Stimulated activated CD4-positive, alpha-beta T cell treated with anti-CD3 and anti-CD28 coated beads, Interleukin-4, amount 100 ng/mL, for 24 hours (primary cell): ENCODE data around the gene OTOF.

Experiments
- DNase-seq: peaks from one replicate; pipeline ENCODE4 v3.0.0-alpha.2; 2020

Gene OTOF

GRCh38 chr2:26463244-26464192 is 14.4 kb downstream of the OTOF start:
- no peak for DNase-seq

GRCh38 chr2:26462511-26463243 is 15.2 kb downstream of the OTOF start:
- DNase-seq = no peak

- no peak for DNase-seq
These were observed 15.8 kb downstream of the OTOF start for GRCh38 chr2:26462100-26462499.

- DNase-seq = no peak
These were observed 16.3 kb downstream of the OTOF start for GRCh38 chr2:26461601-26462023.

DNA sequence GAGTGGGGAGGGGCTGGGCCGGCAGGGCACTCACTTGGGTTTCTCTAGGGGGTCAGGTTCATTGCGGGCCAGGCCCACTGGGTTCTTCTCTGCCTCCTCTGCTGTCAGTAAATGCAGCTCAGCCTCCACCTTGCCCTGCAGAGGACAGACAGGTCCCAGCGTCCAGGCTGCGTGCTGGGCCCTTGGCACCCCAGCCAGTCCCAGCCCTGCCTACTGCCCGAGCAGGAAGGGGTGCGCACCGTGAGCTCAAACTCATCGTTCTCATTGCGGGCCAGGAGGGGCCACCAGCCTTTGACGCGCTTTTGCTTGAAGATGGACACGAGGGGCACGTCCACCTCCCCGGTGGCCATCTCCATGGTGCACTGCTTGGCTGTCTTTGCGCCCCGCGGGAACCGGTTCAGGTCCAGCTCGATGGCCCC is 17.3 kb downstream of the OTOF start:
- DNase-seq = no peak

DNA sequence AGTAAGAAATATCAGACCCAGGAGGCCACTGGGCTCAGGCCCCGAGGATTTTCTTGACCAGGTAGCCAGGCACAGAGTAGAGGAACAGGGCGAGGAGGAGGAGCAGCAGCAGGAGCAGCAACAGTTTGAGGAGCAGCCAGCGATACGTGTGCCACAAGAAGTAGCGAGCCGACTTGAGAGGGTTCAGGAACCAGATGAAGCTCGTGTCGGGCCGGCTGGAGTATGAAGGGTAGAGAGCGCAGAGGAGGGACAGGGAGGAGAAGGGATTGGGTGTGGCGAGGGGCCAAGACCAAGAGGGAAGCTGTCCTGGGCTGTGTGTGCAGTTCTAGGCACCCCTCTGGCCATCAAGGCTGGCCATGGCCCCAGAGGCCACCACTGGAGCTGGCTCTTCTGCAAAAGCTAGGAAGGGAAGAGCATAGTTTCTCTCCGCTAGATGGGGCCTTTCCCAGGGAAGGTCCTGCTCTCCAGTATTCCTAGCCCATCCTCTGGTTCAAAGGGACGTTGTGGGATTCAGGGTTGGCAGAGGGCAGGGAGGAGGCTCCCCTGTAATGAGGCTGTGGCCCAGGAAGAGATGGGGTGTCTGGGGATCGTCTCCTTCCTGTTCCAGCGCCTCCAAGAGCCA is 17.8 kb downstream of the OTOF start:
- DNase-seq = no peak

DNA sequence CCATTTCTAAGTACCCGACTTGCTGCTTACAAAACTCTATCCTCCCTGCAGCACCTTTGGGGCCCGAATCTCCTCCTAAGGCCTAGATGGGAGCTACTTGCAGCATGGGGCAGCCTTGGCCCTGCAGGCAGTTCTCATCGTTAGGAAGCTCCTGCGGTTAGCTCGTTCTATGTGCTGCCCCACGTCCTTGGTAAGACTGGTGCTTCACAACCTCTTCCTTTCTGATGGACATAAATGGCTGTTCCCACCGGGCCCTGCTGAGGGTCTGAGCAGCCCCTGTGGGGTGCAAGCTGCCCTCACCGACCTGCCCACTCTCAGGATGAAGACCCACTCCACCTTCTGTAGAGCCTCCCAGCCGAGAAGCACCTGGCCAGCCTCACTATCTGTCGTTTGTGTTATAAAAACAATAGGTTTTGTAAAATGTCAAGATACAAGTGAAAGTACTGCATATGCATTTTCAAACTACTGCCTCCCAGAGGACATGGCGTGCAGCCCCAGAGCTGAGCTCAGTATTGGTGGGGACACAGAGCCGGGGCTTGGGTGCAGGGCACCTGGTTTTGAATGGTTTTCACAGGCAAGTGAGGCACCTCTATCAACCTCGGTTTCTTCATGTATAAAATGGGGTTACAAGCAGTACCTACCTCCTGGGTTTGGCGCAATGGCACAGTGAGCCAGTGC is 19.4 kb downstream of the OTOF start:
- DNase-seq = no peak

- no peak for DNase-seq
These were observed 20.1 kb downstream of the OTOF start for GRCh38 chr2:26457695-26458364.

DNA sequence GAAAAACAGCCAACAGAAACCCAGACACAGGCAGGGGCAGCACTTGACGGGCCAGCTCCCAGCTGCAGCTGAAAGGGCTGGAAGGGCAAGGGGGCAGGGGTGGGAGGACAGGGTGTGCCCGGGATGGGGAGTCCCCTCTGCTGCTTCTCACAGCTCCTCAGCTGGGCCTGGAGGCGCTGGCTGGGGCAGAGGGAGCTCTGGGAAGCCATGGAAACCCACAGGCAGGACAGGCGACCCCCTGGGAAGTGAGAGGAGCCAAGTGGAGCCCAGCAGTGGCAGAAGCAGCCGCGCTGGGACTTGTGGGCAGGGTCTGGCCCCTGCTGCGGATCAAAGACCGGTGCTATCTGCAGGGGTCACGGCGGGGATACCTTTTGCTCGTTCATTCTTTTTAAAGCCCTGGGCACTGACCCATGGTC is 20.7 kb downstream of the OTOF start:
- no peak for DNase-seq

GRCh38 chr2:26456440-26457250 is 21.3 kb downstream of the OTOF start:
- DNase-seq = no peak

GRCh38 chr2:26455670-26456439 is 22.1 kb downstream of the OTOF start:
- no peak for DNase-seq

- DNase-seq = no peak
These were observed 22.8 kb downstream of the OTOF start for GRCh38 chr2:26455037-26455669.

- no peak for DNase-seq
These were observed 23.3 kb downstream of the OTOF start for GRCh38 chr2:26454561-26455001.

GRCh38 chr2:26453421-26454329 is 24.2 kb downstream of the OTOF start:
- DNase-seq = no peak

- no peak for DNase-seq
These were observed 26.2 kb downstream of the OTOF start for GRCh38 chr2:26451700-26452099.

- no peak for DNase-seq
These were observed 27.8 kb downstream of the OTOF start for GRCh38 chr2:26450031-26450635.

DNA sequence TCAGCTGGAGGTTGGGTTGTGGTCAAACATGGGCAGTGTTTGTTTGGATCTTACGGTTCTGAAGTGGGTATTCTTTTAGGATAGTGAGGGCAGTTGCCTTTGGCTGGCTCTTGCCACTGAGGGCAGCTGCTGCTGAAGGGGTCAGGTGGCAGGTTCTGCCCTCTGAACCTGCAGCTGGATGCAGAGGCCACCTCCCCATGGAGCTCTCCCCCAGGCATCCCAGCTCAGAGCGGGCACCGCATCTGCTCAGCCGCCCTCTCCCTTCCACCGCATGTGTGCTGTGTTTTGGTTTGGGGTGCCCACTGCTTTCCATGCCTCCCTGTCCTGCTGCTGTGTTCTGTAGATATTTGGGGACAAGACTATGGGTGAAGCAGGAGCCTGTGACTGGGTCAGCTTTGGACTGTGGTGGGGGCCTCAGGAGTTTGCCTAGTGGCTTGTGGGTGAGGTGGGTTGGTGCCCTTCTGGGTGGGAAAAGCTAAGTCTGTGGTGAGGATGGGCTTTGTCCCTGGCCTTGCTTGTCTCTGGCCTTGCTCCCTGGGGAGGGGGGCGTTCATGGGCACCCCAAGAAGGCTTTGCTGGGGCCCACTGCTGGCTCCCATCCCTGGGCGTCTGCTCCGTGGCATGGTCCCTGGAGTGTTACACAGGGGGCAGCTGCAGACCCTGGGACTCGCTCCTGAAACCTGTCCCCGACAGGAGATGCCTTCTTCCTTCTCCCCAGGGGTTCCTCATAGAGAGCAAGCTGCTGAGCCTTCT is 28.5 kb downstream of the OTOF start:
- DNase-seq = no peak

GRCh38 chr2:26448651-26449050 is 29.3 kb downstream of the OTOF start:
- no peak for DNase-seq
